Activated T-cell treated with anti-CD3 and anti-CD28 coated beads, Interleukin-2, amount 50 U/mL, for 4 hours (primary cell): ENCODE data around the gene ZNF692. TPM values are rescaled to one million over a fixed set of nuclear protein-coding genes. Genes with fewer than 3 reads are reported as not detected.
"Not testable (repeated sequence)": the region's sequence is repeated elsewhere in the genome, so short reads cannot be mapped to it uniquely, and the experiment has no call there.

Source experiments
- ATAC-seq, 2 donors: fragments of 200-7000 bp; cut with Tn5 transposase; one replicate each; pipeline ENCODE4 v1.10.0; 2021
- DNase-seq: peaks from one replicate; pipeline ENCODE4 v3.0.0-alpha.2; 2020
- H3K27me3 Mint-ChIP-seq: one replicate; pipeline ENCODE4 v1.8.0; 2021; ENCODE audit warnings: low read depth, mixed read lengths
- H3K36me3 Mint-ChIP-seq: one replicate; pipeline ENCODE4 v1.8.0; 2022; ENCODE audit warnings: mixed read lengths; ENCODE audit not compliant: insufficient read depth
- H3K4me1 Mint-ChIP-seq: one replicate; pipeline ENCODE4 v1.8.0; 2021; ENCODE audit warnings: low read depth, mixed read lengths
- H3K4me3 Mint-ChIP-seq: one replicate; pipeline ENCODE4 v1.8.0; 2021; ENCODE audit warnings: mild to moderate bottlenecking, moderate library complexity, mixed read lengths
- H3K9me3 Mint-ChIP-seq: one replicate; pipeline ENCODE4 v1.8.0; 2021; ENCODE audit warnings: mixed read lengths
- total RNA-seq, 3 donors: library from RNA; stranded (reverse); gene quantifications; one replicate each; pipeline ENCODE4 v1.2.1, GENCODE V29; 2021

The ZNF692 gene
- total RNA-seq, 3 donors from 2014 or later, result 59.8 to 72.6 (median 70.1) TPM

DNA sequence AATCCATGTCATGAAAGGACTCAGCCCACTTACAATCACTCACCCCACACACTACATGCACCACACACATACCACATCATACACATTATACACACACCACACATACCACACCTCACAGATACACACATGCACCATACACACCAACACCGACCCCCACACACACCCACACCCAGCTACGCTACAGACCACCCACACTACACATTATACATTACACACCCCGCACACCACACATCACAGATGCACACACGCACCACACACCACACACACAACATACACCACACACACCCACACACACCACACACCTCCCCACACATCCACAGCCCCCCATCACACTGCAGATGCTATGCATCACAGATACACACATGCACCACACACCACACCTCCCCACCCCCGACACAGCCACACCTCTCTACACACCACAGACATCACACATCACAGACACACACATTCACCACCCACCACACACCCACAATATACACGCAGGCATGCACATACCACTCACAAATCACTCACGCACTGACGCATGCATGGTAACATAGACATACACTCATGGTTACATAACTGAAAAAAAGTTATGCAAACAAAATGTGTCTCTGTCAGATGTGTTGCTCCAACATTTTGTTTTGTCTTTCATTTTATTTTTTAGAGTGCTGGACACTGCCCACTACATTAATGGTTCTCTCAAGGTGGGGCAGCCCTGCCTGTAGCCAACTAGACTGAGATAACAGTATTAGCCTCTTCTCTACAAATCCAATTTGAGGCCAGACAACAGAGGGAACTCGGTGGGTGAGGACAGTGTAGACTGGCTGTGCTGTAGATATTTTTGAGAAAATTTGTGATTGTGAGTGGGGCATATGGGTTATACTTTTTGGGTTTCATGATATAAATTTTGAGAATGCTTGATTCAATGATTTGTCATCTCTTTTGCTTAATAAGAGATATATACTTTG is 31.9 kb upstream of the ZNF692 start:
- Mint-ChIP-seq H3K9me3 (no peaks in the 10 kb centered on the region), H3K36me3 (no peaks in the 10 kb centered on the region), H3K4me3 (no peak overlapping the region), H3K4me1 (no peaks in the 10 kb centered on the region), H3K27me3 (peaks cover 32% of the 10 kb centered on the region)
- ATAC-seq (no peak), DNase-seq (no peak)

DNA sequence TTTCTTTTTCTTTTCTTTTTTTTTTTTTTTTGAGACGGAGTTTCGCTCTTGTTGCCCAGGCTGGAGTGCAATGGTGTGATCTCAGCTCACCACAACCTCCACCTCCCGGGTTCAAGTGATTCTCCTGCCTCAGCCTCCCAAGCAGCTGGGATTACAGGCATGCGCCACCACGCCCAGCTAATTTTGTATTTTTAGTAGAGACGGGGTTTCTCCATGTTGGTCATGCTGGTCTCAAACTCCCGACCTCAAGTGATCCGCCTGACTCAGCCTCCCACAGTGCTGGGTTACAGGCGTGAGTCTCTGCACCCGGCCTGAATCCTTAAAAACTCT is 31.0 kb upstream of the ZNF692 start:
- peaks cover 30% of the 10 kb centered on the region for H3K27me3 Mint-ChIP-seq
- not testable (repeated sequence) for H3K4me3 Mint-ChIP-seq, DNase-seq, H3K4me1 Mint-ChIP-seq, H3K9me3 Mint-ChIP-seq, H3K36me3 Mint-ChIP-seq, ATAC-seq

DNA sequence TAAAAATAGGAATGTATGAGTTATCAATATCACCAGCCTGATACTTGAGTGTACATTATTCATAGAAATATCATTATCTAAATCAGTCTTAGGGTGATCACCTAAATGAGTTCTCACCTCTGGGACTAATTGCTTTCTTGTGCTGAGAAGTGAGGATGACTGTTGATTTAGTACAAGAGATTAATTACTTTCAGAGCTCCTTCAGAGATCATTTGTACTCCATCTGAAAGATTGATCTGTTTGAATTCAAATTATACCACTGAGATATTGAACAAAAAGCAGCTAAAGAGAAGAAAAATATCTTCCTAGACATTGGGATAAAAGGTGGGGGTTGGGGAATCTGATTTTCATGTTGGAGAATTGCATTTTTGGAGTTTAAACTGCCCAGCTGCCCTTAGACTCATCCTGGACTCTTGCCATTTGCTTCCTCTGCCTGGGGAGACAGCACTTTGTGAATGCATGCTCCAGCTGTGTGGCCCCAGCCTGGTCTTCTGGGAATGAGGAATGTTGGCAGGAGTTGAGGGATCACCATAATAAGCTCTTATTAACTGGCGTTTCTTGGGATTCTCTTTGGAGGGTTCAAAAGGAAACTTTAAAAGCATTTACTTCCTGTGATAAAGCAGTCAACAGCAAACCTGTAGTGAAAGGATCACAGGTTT is 27.5 kb upstream of the ZNF692 start:
- peaks cover 19% of the 10 kb centered on the region for H3K27me3 Mint-ChIP-seq

DNA sequence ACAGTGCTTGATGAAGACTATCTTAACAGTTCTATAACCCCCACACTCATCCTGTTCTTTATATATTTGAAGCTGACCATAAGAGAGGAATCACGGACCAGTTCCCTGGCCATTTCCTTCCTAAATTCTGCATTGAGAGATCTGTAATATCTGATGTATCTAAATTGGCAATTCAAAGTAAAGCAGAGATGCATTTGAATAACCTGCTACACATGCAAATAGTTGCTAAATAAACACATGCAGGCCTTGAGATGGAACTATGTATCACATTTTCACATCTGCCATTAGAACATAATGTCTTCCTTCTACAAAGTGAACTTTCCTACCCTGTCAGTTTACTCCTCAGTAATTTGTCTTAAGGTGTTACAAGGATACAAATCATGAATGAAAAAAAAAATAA is 26.8 kb upstream of the ZNF692 start:
- no peak for ATAC-seq
- no peaks in the 10 kb centered on the region for H3K36me3 Mint-ChIP-seq
- no peak for DNase-seq
- no peaks in the 10 kb centered on the region for H3K9me3 Mint-ChIP-seq
- peaks cover 12% of the 10 kb centered on the region for H3K27me3 Mint-ChIP-seq
- no peaks in the 10 kb centered on the region for H3K4me1 Mint-ChIP-seq
- H3K4me3 Mint-ChIP-seq, result no peak overlapping the region

More for the DNA sequence above, 27.5 kb upstream of the ZNF692 start:
- Mint-ChIP-seq H3K9me3 (no peaks in the 10 kb centered on the region), H3K4me3 (no peak overlapping the region), H3K4me1 (no peaks in the 10 kb centered on the region), H3K36me3 (no peaks in the 10 kb centered on the region)
- ATAC-seq, result no peak
- DNase-seq, result no peak

DNA sequence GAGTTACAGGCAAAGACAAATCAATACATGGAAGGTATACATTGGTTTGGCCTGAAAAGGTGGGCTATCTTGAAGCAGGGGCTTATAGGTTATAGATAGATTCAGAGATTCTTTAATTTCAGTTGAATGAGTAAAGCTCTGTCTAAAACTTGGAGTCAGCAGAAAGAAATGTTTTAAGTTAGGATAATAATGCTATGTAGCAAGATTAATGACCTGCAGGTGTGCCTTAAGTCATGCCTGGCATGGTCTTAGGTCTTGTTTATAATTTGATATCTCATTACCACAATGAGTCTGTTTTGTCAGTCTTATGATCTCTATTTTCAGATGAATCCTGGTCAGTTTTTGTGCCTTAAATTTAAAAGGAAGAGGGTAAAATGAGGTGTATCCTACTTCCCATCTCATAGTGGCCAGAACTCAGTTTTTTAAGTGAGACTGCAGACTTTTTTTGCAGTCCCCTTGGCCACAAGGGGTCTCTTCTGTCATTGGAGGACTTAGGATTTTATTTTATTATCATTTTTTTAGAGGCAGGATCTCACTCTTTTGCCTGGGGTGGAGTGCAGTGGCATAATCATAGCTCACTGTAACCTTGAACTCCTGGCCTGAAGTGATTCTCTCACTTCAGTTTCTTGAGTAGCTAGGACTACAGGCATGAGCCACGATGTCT is 25.9 kb upstream of the ZNF692 start:
- no peak for DNase-seq
- Mint-ChIP-seq H3K4me3 (no peak overlapping the region), H3K4me1 (no peaks in the 10 kb centered on the region), H3K27me3 (peaks cover 6% of the 10 kb centered on the region), H3K9me3 (no peaks in the 10 kb centered on the region), H3K36me3 (no peaks in the 10 kb centered on the region)
- no peak for ATAC-seq

DNA sequence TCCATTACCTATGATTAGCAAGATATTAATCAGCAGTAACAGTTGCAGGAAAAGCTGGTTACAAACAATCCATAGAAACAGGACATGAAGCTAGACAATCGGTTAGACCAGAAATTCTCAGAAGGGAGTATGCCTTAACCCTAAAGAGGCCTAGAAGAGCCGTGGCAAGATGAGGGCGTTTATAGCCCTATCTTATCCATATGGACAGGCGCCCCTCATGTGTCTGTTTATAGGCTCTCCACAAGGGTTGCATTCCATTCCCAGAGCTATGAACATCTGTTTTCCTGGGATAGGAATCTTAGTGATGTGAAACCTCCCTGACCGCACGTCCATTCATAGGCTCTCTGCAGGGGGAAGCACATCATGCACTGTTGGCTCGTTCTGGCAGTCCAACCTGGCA is 23.5 kb upstream of the ZNF692 start:
- not testable (repeated sequence) for H3K36me3 Mint-ChIP-seq

DNA sequence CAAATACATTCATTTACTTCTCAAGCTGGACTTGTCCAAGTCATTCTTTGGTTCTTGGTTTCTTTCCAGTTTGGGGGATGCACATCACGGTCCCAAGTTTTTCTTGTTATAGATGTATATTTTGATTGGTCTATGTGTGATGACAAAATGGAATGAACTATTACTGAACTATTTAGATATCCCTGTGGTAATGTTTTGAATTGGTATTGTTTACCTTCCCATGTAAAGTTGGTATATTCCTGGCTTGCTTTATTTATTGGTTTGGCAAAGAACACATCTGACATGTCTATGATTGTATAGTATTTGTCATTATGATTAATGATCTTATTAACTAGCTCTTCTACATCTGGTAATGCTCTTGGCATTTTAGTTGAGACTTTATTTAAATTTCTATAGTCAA is 22.4 kb upstream of the ZNF692 start:
- no peaks in the 10 kb centered on the region for H3K27me3 Mint-ChIP-seq
- peaks cover 6% of the 10 kb centered on the region for H3K4me1 Mint-ChIP-seq
- DNase-seq, result no peak

More for the DNA sequence above, 23.5 kb upstream of the ZNF692 start:
- not testable (repeated sequence) for ATAC-seq, H3K27me3 Mint-ChIP-seq, H3K4me3 Mint-ChIP-seq, H3K9me3 Mint-ChIP-seq, DNase-seq, H3K4me1 Mint-ChIP-seq

DNA sequence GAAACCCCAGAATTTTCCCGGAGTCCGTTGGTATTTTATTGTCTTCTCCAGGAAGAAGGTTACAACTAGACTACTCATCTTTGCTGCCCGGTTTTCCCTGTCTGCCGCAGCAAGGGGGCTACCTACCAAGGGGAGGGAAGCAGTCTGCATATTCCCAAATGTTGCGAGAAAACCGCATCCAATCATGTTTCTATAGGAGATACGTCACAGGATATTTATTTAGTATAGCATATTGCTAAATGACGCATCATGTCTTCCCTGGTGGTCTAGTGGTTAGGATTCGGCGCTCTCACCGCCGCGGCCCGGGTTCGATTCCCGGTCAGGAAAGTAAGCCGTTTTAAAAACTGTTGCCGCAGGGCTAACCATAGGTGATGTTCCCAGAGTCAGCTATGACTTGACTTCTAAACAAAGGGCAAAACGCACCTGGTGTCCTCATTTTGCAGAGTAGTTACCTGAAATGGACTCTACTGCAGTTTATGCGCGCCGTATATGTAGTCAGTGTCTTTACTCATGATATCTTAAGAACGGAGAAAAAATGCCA is 15.2 kb upstream of the ZNF692 start:
- peak; percentile 53 to 71 for ATAC-seq
- peaks cover 3% of the 10 kb centered on the region for H3K27me3 Mint-ChIP-seq
- H3K4me3 Mint-ChIP-seq, result peak overlapping the region; percentile 89
- H3K4me1 Mint-ChIP-seq, result peaks cover 18% of the 10 kb centered on the region
- peak; percentile 82 for DNase-seq
- no peaks in the 10 kb centered on the region for H3K9me3 Mint-ChIP-seq
- no peaks in the 10 kb centered on the region for H3K36me3 Mint-ChIP-seq

More for the DNA sequence above, 22.4 kb upstream of the ZNF692 start:
- ATAC-seq, result no peak
- H3K36me3 Mint-ChIP-seq, result no peaks in the 10 kb centered on the region
- H3K9me3 Mint-ChIP-seq, result no peaks in the 10 kb centered on the region
- no peak overlapping the region for H3K4me3 Mint-ChIP-seq

DNA sequence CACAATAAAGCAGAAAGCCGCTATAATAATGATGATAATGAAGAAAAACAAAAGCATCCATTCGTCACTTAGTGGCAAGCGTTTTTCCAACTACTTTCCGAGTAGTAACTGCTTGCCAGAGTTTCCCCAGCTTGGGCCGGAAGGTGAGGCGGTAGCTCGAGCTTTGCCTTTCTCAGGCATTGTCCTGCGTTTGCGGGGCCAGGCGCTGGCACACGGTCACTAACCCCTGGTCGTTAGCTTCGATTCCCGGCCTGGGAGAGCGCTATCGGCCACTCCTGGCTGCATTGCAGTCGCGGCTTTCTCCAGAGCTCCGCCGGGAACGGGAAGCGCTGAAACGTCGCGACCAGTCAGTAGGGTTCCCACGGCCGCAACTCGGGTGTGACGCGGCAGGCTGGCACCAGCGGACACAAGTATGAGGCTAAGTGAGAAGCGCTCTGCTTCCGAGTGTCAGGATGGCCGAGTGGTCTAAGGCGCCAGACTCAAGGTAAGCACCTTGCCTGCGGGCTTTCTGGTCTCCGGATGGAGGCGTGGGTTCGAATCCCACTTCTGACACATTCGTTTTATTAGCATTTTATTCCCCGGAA is 14.6 kb upstream of the ZNF692 start:
- Mint-ChIP-seq H3K4me3 (peak overlapping the region; percentile 89), H3K9me3 (no peaks in the 10 kb centered on the region), H3K27me3 (peaks cover 3% of the 10 kb centered on the region), H3K4me1 (peaks cover 18% of the 10 kb centered on the region), H3K36me3 (no peaks in the 10 kb centered on the region)
- ATAC-seq (peak; percentile 86 to 87), DNase-seq (peak; percentile 93)

DNA sequence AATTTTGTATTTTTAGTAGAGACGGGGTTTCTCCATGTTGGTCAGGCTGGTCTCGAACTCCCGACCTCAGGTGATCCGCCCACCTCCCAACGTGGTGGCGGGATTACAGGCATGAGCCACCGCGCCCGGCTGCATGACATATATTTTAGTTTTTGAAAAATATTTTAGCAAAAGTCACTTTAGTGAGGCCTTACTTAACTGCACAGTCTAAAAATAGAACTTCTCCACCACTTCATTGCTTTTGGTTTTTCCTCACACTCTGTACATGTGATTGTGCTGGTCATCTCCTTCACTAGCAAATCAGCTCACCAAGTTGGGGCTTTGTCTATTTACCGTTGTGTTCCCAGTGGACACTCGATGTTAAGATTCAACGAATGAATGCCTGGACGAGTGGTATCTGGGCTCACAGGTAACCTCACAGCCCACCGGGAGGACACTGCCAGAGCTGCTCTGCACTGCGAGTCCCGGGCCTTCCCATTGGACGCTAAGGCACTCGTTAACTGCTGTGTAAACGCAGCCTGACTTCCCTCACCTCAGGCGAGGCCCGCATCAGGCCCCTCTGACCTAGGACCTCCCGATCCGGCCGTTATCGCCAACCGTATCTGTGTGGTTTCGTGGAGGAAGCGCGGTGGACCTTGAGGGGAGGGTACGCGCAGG is 14.0 kb upstream of the ZNF692 start:
- Mint-ChIP-seq H3K36me3 (no peaks in the 10 kb centered on the region), H3K4me3 (peak overlapping the region; percentile 89), H3K9me3 (no peaks in the 10 kb centered on the region), H3K27me3 (peaks cover 3% of the 10 kb centered on the region), H3K4me1 (peaks cover 18% of the 10 kb centered on the region)
- no peak for DNase-seq
- ATAC-seq, result peak; percentile 50

DNA sequence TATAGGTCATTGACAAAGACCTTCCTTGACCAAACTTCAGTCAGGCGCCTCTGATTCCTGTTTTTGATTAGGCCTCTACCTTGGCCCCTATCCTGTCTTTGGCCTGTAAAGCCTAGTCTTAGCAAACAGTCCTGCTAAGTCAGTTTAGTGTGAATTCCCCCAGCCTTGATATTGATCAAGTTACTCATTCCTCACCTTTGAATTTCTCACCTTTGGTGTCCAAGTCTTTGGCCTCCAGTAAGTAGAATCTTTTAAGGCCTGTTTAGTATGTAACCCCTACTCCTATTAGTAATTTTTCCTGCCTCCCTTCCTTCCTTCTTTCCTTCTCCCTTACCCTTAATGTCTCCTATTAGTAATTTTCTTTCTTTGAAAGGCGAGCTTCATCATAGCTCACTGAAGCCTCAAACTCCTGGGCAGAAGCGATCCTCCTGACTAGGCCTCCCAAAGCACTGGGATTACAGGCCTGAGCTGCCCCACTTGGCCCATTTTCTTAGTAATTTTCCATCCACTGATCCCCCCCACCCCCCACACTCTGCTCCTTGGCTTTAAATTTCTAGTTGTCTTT is 13.0 kb upstream of the ZNF692 start:
- Mint-ChIP-seq H3K4me1 (peaks cover 18% of the 10 kb centered on the region), H3K9me3 (no peaks in the 10 kb centered on the region), H3K36me3 (no peaks in the 10 kb centered on the region), H3K4me3 (no peak overlapping the region), H3K27me3 (peaks cover 3% of the 10 kb centered on the region)
- DNase-seq (no peak), ATAC-seq (no peak)

DNA sequence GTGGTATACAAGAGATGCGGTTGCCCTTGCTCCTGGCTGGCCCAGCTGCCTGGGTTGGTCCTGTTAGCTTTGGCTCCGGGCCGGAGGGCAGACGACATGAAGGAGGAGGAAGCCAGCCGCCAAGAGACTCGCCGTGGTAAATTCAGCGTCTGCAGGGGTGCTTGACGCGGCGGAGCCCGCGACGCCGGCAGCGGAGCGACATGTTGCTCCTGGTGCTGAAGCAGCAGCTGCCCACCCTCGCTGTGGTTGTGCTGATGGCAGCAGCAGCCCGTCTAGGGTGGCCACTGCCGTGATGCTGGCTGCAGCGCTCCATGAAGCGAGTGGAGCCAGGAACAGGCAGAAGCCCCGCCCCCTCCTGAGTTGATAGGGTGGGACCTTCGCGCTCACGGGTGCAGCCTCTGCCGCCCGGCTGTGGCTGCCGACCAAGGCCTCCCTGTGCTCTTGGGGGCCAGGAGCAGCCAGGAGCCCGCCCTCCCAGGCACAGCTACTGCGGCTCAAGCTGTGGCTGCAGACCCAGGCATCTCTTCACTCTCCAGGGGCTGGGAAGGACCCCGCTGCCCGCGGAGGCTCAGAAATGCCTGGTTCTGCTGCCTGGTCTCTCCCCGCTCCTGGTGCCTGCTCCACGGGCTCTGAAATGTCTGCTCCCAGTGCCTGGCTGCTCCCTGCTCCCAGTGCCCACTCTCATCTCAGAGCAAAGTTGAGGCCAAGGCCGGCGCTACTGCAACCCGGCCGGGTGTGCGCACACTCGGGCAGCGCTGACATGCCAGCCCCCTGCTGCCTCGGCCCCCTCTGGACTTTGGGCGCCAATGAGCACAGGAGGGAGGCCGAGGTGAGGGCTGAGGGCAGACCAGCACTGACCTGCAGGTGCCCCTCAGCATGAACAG is 4.4 kb upstream of the ZNF692 start:
- peak; percentile 75 for DNase-seq

DNA sequence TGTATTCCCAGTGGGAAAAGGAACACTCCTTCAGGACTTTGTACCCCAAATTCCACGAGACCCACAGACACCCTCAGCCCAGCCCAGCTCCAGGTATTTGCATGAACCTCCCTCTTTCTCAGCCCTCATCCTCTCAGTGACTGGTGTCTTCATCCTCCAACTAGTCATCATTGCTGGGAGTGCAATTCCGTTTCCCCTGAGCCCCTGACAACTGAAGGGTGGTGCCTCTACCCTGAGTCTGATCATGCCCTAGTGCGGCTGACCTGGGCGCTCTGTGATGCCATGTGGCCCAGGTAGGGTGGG is 3.8 kb upstream of the ZNF692 start:
- H3K4me3 Mint-ChIP-seq, result peak overlapping the region; percentile 87

More for the DNA sequence above, 4.4 kb upstream of the ZNF692 start:
- ATAC-seq, result peak; percentile 68 to 71
- Mint-ChIP-seq H3K36me3 (no peaks in the 10 kb centered on the region), H3K4me1 (peaks cover 32% of the 10 kb centered on the region), H3K27me3 (no peaks in the 10 kb centered on the region), H3K9me3 (no peaks in the 10 kb centered on the region), H3K4me3 (peak overlapping the region; percentile 87)

More for the DNA sequence above, 3.8 kb upstream of the ZNF692 start:
- Mint-ChIP-seq H3K4me1 (peaks cover 38% of the 10 kb centered on the region), H3K9me3 (no peaks in the 10 kb centered on the region), H3K27me3 (no peaks in the 10 kb centered on the region), H3K36me3 (no peaks in the 10 kb centered on the region)
- ATAC-seq, result peak; percentile 14 to 21
- DNase-seq, result no peak
